Measurements from ENCODE around the gene MIA. TPM values are rescaled to one million over a fixed set of nuclear protein-coding genes. Genes with fewer than 3 reads are reported as not detected.

The MIA gene
- total and polyA plus RNA-seq, 9 of the 15 experiments (the other 6 are each of a cell fraction or from before 2014, with no cell fraction given), result 0.21 TPM; not detected in 8

DNA sequence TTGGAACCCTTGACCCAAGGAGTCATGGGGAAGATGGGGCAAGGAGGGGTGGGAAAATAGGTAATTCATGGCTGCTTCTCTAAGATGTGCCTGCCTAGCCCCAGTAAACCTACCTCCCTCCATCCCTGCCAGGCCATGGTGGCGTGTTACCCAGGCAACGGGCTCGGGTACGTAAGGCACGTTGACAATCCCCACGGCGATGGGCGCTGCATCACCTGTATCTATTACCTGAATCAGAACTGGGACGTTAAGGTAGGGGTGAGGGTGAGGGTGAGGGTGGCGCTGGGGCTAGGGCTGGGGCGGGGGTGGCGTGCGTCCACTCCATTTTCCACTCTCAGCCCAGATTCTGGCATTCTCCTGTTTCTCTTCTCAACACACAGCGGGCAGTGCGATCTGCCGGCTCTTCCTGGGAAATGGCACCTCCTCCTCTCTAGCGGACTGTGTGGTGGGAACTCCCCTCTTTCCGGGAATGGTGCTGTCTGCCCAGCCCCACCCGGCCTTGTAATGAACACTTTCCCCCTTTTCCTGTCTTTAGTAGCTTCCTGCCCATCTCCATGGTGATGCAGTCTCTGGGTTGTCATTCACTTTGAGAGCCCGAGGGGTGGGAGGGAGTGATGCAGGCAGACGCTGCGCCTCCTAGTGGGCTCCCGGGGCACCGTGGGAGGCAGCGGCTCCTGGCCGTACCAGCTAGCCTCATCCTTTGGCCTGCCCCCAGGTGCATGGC is 31.3 kb downstream of the MIA start (continued):
- peak; percentile 98 for TF ChIP-seq PRDM10 (IDR thresholded peaks at IDR 0.05; ENCODE audit: partially characterized antibody)
- no peak; the same call in 1 of the 2 replicates for TF ChIP-seq ZFX (CRISPR knock-in tag; IDR thresholded peaks at IDR 0.05)
- peak; percentile 70 for TF ChIP-seq MEIS2 (IDR thresholded peaks at IDR 0.05; ENCODE audit: partially characterized antibody)
- peak; percentile 83; the same call in 1 of the 2 replicates for TF ChIP-seq CTBP1 (IDR thresholded peaks at IDR 0.05; ENCODE audit: borderline replicate concordance)
- no peak for TF ChIP-seq STAG1 (CRISPR knock-in tag; IDR thresholded peaks at IDR 0.05; ENCODE audit: borderline replicate concordance)
- no peak for TF ChIP-seq HOXB6 (CRISPR knock-in tag; IDR thresholded peaks at IDR 0.05; ENCODE audit: borderline replicate concordance)
- 0 out of 2 replicates have a peak, but pooled peaks have one; percentile 18 for TF ChIP-seq GABPA (tag; conservative IDR thresholded peaks at IDR 0.05; ENCODE audit: low read depth)
- peak in 1 of 2 experiments; percentile 94; a peak in 2 of 4 replicates for TF ChIP-seq FOXK2 (conservative IDR thresholded peaks at IDR 0.05 in 1 of 2, IDR thresholded peaks at IDR 0.05 in 1 of 2; ENCODE audit: low read depth in 2 of 2)
- no peak for TF ChIP-seq BRD9 (IDR thresholded peaks at IDR 0.05; ENCODE audit: low read depth, partially characterized antibody)
- TF ChIP-seq U2AF2 (optimal IDR thresholded peaks at IDR 0.05; ENCODE audit: low read depth, low read length), result no peak
- TF ChIP-seq, protein P1, sequence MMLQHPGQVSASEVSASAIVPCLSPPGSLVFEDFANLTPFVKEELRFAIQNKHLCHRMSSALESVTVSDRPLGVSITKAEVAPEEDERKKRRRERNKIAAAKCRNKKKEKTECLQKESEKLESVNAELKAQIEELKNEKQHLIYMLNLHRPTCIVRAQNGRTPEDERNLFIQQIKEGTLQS (IDR thresholded peaks at IDR 0.05), result 0 out of 2 replicates have a peak, but pooled peaks have one; percentile 20
- TF ChIP-seq, protein P1 (CRISPR knock-in tag; conservative IDR thresholded peaks at IDR 0.05), result no peak
- TF ChIP-seq, protein P2, sequence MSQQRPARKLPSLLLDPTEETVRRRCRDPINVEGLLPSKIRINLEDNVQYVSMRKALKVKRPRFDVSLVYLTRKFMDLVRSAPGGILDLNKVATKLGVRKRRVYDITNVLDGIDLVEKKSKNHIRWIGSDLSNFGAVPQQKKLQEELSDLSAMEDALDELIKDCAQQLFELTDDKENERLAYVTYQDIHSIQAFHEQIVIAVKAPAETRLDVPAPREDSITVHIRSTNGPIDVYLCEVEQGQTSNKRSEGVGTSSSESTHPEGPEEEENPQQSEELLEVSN (IDR thresholded peaks at IDR 0.05; ENCODE audit: borderline replicate concordance in 1 of 2, extremely low read depth in 1 of 2, insufficient read depth in 1 of 2, insufficient read length in 1 of 2, low read depth in 1 of 2, low read length in 1 of 2, poor library complexity in 1 of 2, severe bottlenecking in 1 of 2), result peak in 1 of 2 experiments; percentile 5
- TF ChIP-seq, protein P3, sequence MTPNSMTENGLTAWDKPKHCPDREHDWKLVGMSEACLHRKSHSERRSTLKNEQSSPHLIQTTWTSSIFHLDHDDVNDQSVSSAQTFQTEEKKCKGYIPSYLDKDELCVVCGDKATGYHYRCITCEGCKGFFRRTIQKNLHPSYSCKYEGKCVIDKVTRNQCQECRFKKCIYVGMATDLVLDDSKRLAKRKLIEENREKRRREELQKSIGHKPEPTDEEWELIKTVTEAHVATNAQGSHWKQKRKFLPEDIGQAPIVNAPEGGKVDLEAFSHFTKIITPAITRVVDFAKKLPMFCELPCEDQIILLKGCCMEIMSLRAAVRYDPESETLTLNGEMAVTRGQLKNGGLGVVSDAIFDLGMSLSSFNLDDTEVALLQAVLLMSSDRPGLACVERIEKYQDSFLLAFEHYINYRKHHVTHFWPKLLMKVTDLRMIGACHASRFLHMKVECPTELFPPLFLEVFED (CRISPR knock-in tag; conservative IDR thresholded peaks at IDR 0.05), result 0 out of 2 replicates have a peak, but pooled peaks have one; percentile 20
- peak; percentile 82 for TF ChIP-seq TCF7L2 (IDR thresholded peaks at IDR 0.05; ENCODE audit: low read depth, low read length)
- no peak for TF ChIP-seq SETDB1 (IDR thresholded peaks at IDR 0.05; ENCODE audit: low read length)
- TF ChIP-seq RFX1 (IDR thresholded peaks at IDR 0.05), result peak; percentile 90
- TF ChIP-seq IRF1 (CRISPR knock-in tag; IDR thresholded peaks at IDR 0.05; ENCODE audit: borderline replicate concordance), result no peak
- TF ChIP-seq ZNF347 (CRISPR knock-in tag; IDR thresholded peaks at IDR 0.05; ENCODE audit: low read depth), result no peak

All from K562 (cell line).